Measurements from ENCODE around the gene PTPRE. TPM values are rescaled to one million over a fixed set of nuclear protein-coding genes. Genes with fewer than 3 reads are reported as not detected.

Gene PTPRE, protein sequence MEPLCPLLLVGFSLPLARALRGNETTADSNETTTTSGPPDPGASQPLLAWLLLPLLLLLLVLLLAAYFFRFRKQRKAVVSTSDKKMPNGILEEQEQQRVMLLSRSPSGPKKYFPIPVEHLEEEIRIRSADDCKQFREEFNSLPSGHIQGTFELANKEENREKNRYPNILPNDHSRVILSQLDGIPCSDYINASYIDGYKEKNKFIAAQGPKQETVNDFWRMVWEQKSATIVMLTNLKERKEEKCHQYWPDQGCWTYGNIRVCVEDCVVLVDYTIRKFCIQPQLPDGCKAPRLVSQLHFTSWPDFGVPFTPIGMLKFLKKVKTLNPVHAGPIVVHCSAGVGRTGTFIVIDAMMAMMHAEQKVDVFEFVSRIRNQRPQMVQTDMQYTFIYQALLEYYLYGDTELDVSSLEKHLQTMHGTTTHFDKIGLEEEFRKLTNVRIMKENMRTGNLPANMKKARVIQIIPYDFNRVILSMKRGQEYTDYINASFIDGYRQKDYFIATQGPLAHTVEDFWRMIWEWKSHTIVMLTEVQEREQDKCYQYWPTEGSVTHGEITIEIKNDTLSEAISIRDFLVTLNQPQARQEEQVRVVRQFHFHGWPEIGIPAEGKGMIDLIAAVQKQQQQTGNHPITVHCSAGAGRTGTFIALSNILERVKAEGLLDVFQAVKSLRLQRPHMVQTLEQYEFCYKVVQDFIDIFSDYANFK
- 3.4 to 6.2 TPM (median 5.4 TPM) in 5 replicates for total RNA-seq (2022; extraction: Qiagen RNA extraction)

DNA sequence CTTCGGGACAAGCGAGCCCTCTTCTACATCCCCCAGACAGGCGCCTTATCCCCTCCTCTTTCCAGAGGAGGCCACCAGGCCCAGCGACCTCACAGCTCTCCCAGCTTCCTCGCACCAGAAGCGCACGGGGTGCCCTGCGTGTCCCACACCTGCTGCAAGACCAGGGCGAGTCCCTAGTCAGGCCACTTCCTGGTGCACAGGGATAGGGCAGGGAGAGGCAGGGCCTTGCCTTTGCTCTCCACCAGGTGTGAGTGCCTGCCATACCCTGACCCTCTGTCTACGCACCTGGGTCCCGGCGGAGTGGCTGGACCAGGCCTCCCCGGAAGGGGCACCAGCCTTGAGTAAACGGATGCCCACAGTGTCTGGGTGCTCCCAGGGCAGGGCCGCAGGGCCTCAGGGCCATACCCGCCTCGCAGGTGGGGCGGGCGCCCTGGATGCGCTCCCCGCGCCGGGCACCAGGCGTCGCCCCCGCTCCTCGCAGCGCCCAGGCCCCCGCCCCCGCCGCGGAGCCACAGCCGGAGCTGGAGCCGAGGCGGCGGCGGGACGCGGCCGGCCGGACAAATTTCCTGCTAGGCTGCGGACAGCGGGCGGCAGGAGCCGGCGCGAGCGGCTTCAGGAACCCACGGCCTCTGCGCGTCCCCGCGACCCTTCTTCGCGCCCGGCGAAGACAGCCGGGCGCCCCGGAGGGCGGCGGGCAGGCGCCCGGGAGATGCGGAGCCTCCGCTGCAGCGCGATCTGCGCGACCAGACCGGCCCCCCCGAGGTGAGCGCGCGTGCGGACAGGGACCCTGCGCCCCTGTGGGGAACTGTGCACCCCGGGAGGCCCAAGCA, at the start of gene PTPRE:
Gene PTPRE (plus strand): TSS at position 556 of the 830 bp plus-strand sequence. CDS start 133,779 bp downstream, outside the sequence.

DNA sequence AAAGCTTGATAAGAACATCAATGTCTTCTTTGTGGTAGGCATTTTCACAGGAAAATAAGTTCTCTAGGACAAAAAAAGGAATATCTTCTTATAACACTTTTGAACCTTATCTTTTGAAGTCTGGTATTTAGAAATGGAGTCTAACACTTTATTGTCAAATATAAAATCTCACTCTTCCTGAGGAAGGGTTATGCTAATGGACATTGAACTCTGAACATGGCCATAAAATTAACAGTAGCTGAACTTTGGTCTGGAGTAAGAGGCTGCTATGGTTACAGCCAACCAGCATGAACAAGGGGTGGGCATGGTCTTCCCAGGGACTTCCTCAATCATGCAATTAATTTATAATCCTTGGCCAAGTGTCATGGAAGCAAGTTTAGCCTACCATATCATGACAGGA, 14.2 kb upstream of the PTPRE start, which contains the start of gene CLRN3:
Gene CLRN3 (minus strand): TSS at position 199 of the 400 bp plus-strand sequence. CDS start 157 bp downstream, at position 42.

DNA sequence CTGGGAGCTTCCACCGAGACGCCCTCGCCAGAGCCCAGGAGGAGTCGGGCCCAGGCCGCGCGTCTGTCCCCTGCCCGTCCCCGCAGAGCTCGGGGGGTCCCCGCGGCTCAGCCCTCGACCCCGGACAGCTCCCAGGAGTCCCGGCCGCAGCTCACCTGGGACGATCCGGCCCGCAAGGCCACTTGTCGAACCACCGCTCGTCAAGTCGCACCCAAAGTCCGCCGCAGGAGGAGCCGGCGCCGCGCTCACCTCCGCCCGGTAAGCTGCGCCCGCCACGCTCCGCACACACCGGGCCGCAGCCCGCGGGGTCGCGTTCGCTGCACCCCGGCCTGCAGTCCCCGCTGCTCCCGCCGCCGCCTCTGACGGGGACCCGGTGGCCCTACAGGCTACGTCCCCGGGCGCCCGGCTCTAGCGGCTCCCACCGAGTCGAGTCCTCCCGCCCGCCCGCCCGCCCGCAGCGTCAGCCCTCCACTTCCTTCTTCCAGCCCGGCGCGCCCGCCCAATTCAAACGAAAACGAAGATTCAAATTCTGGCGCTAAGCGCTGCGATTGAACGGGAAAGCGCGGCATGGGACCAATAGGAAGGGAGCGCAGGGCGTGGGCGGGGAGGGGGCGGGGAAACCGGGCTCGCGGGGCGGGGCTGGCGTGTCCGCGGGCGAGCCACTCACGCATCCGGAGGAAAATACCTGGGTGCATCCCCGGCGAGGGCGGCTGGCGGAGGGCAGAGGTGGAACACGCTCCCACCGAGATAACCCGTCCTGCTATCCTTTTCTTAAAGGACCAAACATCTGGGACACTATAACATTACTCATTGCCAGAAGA, 219.3 kb downstream of the PTPRE start, which contains the start of gene MKI67:
Gene MKI67 (minus strand): TSS at position 480 of the 821 bp plus-strand sequence. CDS start 756 bp downstream, outside the sequence.

Other genes starting within 250 kb of the PTPRE start
- gene FOXI2, start 169.9 kb upstream of the PTPRE start, total RNA-seq (2022; extraction: Qiagen RNA extraction) = not detected in 5 replicates
- 0.07 TPM in 1 of 5 replicates, not detected in the others for gene CLRN3, start 14.2 kb upstream of the PTPRE start, total RNA-seq (2022; extraction: Qiagen RNA extraction)
- gene MKI67, start 219.3 kb downstream of the PTPRE start, total RNA-seq (2022; extraction: Qiagen RNA extraction) = 59.9 to 84.8 TPM (median 80.7 TPM) in 5 replicates